HG03139 (cell line): ENCODE data around the gene PRSS22.

Experiments
- ATAC-seq: cut with Tn5 transposase; IDR thresholded peaks from one replicate; pipeline ENCODE4 v1.9.1; 2021; ENCODE audit not compliant: unreplicated experiment

The PRSS22 gene

GRCh38 chr16:2817340-2818271 lies 40.4 kb downstream of the PRSS22 start:
- ATAC-seq, result no peak

- ATAC-seq, result no peak
These were observed 41.1 kb downstream of the PRSS22 start, which contains the start of gene PRSS21 for GRCh38 chr16:2816751-2817339. Gene PRSS21, plus strand, starts transcription at chr16:2817237. Its CDS starts 32 bp downstream, at chr16:2817269.

GRCh38 chr16:2815299-2815771 lies 42.6 kb downstream of the PRSS22 start:
- ATAC-seq, result no peak

DNA sequence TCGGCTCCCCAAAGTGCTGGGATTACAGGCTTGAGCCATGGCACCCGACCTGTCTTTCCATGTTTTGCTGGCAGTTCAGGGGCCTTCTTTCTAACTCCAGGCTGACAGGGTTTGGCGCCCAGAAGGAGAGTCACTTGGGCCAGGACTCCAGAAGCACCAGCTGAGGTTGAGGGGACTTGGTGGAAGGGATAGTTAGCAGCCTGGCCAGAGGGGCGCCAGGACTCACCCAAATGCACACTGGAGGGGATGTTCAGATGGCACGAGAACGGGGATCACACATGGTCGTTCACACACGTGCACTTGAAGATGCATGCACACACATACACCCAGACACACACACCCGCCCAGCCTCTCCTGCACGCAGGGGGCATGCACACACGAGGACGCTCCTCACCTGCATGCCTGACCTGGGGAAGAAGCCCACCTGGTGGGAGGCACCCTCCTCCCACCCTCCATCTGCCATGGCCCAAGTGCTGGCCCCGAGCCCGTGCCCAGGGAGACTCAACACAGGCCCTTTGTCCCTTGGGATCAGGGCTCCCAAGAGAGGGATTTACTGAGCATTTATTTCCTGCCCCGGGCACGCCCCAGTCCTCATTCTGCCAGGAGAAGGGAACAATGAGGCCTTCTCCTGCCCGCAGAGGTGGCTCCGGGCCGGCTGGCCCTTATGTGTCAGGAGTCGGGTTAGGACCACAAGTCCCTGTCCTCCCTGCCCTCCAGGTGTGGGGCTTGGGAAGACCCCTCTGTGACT lies 43.2 kb downstream of the PRSS22 start:
- no peak for ATAC-seq

DNA sequence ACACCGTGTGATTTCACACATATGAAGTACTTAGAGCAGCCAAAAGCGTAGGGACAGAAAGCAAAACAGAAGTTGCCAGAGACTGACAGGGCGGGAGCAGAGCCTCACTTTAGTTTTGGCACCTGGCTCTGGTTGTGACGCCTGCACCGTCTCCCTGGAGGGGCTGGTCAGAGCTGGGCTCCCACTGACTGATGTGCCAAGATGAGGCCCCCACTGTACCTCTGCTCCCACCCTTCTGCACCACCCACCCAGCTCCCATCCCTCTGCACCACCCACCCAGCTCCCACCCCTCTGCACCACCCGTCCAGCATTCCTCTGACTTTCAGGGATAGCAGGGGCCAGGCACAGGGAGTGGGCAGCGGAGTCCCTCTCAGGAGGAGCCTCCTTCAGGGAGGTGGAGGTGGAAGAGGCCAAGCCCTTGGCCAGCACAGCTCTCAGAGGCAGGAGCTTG lies 44.2 kb downstream of the PRSS22 start:
- no peak for ATAC-seq

- no peak for ATAC-seq
These were observed 46.1 kb downstream of the PRSS22 start for GRCh38 chr16:2811703-2812471.

DNA sequence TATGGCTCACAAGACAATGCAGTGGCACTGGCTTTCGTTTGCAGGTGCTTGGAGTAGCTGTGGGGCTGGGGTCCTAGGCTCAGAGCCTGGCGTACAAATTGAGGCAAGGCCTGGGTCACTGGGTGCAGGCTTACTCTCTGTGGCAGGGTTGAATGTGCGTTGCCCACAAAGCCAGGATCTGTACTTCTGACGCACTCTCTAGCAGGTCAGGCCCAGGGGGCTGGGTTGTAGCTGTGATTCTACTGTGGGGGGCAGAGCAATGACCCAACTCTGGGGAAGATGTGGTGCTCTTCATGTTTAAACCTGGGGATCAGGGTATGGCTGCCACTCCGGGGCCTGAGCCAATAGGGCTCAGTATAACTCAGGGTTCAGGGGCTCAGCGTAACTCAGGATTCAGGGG lies 47.3 kb downstream of the PRSS22 start:
- ATAC-seq, result no peak

DNA sequence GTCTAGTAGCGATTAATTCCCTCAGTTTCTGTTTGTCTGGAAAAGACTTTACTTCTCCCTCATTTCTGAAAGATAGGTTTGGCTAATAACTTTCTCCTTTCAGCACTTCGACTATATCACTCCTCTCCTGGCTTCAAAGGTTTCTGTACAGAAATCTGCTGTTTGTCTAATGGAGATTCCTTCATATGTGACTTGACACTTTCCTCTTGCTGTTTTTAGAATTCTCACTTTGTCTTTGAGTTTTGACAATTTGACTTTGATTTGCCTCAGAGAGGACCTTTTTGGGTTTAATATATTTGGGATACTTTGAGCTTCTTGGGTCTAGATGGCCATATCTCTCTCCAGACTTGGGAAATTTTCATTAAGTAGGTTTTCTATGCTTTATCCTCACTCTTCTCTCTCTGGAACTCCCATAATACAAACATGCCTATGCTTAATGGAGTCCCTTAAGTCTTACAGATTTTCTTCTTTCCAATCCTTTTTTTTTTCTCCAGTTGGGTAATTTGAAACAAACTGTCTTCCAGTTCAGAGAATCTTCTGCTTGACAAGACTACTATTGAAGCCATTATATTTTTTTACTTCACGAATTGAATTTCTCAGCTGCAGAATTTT lies 48.7 kb downstream of the PRSS22 start:
- no peak for ATAC-seq

- no peak for ATAC-seq
These were observed 49.8 kb downstream of the PRSS22 start for GRCh38 chr16:2808181-2808580.

DNA sequence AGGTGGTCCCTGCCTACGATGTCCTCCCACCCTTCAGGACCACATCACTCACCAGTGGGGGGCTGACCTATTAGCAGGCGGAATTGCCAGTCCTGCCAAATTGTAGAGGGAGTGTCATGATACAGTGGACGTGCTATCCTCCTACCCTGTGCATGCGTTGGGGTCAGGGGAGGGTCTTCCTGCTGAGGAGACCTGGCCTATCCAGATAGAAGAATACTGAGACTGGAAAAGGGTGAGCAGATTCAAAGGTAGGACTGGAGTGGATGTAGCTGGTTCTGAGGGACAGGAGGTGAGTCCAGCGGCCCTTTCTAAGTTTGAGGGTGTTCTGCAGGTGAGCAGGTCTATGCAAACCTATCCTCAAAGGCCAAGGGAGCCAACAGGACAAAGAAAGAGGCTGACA lies 51.7 kb downstream of the PRSS22 start:
- no peak for ATAC-seq

DNA sequence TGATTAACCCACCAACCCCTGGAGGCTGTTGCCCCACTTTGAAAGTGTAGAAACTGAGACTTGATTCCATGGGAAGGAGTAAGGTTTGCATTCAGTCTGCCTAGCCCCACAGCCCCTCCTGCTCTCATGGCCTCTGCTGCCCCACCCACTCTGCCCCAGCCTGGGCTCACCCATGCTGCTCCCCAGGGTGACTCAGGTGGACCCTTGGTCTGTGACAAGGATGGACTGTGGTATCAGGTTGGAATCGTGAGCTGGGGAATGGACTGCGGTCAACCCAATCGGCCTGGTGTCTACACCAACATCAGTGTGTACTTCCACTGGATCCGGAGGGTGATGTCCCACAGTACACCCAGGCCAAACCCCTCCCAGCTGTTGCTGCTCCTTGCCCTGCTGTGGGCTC lies 53.2 kb downstream of the PRSS22 start:
- ATAC-seq, result no peak

DNA sequence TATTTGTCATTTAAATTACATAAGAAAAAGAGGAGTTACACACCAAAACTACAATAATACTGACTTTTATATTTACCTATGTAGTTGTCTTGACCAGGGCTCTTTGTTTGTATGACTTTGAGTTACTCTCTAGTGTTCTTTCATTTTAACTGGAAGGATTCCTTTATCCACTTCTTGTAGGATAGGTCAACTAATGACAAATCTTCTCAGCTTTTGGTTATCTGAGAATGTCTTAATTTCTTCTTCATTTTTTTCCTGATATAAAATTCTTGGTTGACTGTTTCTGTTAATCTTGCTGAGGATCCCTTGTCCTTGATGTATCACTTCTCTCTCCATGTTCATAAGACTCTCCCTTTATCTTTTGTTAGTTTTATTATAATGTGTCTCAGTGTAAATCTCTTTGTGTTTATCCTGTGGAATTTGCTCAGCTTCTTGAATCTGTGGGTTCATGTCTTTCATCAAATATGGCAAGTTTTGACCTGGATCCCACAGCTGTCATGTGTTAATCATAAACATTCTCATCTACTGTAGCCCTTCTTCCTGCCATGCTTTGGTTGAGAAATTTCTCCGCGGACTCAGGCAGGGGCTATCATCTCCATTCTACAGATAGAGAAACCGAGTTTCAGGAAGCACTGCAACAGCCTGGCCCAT lies 54.3 kb downstream of the PRSS22 start:
- no peak for ATAC-seq
